WI38 (cell line): ENCODE data around the gene SPRED2.

Experiments used
- H3K4me3 ChIP-seq: 2 replicates; pipeline ENCODE4 v1.5.1; 2011; ENCODE audit warnings: low read depth, mild to moderate bottlenecking, control low read depth, low read length
- TF ChIP-seq, protein P1 (sequence below): IDR thresholded peaks from 2 replicates; pipeline ENCODE4 v1.5.1; 2012; ENCODE audit warnings: low read depth, mild to moderate bottlenecking, control low read depth, low read length

SPRED2 gene

DNA sequence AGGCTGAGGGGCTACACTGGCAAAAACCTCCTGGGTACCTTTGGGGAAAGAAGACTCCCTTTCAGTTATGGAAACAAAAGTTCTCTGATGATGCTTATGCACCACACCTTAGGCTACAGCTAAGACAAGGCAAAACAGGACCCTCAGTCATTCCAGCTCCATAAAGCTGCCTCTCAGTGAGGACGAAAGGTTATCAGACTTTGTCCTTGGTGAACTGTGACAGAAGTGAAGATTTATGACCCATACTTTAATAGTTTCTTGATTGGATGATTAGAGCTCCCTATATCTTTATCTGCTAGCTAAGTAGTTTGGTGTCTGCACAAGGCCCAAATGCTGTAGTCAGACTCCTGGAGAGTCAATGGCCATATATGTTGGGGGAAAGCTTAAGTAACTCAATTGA is 40.6 kb upstream of the SPRED2 start:
- no peak overlapping the region for H3K4me3 ChIP-seq
- TF ChIP-seq, protein P1, sequence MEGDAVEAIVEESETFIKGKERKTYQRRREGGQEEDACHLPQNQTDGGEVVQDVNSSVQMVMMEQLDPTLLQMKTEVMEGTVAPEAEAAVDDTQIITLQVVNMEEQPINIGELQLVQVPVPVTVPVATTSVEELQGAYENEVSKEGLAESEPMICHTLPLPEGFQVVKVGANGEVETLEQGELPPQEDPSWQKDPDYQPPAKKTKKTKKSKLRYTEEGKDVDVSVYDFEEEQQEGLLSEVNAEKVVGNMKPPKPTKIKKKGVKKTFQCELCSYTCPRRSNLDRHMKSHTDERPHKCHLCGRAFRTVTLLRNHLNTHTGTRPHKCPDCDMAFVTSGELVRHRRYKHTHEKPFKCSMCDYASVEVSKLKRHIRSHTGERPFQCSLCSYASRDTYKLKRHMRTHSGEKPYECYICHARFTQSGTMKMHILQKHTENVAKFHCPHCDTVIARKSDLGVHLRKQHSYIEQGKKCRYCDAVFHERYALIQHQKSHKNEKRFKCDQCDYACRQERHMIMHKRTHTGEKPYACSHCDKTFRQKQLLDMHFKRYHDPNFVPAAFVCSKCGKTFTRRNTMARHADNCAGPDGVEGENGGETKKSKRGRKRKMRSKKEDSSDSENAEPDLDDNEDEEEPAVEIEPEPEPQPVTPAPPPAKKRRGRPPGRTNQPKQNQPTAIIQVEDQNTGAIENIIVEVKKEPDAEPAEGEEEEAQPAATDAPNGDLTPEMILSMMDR = no peak

DNA sequence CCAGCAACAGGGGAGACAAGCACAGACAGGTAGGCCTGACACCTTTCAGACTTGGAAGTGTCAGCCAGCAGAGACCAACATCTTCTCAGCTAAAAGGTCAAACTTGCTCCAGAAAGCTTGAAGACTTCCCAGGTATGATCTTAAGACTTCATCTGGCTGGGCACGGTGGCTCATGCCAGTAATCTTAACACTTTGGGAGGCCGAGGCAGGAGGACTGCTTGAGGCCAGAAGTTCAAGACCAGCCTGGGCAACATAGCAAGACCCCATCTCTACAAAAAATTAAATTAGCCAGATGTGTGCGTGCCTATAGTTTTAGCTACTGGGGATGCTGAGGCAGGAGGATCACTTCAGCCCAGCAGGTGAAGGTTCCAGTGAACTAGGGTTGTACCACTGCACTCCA is 39.0 kb upstream of the SPRED2 start:
- H3K4me3 ChIP-seq = no peak overlapping the region
- TF ChIP-seq, protein P1 = no peak

DNA sequence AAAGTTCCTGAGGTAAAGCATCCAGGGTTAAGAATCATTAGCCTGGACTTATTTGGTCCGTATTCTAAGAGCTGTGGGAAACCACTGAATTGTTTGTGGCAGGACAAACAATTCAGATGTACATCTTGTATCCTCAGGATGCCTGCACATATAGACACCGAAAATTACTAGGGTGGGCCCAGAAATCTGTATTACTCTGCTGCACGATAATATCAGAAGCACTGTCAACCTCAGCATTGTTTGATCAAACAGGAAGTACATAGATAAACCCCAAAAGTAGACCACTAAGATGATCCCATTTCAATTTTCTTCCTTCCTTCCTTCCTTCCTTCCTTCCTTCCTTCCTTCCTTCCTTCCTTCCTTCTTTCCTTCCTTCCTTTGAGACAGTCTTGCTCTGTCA is 34.2 kb upstream of the SPRED2 start:
- TF ChIP-seq, protein P1 = no peak
- H3K4me3 ChIP-seq = no peak overlapping the region

DNA sequence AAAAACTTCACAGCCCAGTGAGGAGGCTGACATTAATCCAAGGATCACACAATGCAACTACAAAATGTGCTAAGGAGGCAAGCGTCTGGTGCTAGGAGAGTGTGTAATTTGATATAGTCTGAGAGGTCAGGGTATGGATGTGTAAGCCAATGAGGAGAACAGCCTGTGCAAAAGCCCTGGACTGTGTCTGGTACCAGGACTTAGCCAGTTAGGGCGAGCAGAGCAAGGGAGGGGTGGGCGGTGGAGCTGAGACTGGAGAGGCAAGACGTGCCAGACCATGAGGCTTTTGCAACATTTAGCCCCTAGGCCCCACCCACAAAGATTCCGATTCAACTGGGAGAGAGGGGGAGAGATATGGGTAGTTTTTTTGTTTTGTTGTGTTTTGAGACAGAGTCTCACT is 33.5 kb upstream of the SPRED2 start:
- no peak overlapping the region for H3K4me3 ChIP-seq
- TF ChIP-seq, protein P1 = no peak

DNA sequence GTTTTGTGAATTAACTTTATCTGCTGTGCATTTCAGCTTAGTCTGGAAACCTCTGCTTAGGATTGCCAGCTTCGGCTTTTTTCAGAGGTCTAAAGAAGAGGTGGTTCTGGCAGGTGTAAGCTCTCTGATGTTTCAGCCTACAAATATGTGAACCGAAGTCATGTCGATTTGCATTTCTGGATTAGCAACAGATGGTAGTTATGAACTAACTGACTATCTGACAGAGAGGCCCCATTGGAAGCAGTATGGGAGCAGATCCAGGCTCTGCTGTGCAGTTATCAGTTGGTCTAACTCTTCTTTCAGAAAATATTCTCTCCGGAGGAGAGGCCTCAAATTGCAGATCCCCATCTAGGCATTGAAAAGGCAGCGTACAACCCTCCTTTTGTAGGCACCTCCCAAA is 32.7 kb upstream of the SPRED2 start:
- H3K4me3 ChIP-seq = no peak overlapping the region
- TF ChIP-seq, protein P1 = no peak

DNA sequence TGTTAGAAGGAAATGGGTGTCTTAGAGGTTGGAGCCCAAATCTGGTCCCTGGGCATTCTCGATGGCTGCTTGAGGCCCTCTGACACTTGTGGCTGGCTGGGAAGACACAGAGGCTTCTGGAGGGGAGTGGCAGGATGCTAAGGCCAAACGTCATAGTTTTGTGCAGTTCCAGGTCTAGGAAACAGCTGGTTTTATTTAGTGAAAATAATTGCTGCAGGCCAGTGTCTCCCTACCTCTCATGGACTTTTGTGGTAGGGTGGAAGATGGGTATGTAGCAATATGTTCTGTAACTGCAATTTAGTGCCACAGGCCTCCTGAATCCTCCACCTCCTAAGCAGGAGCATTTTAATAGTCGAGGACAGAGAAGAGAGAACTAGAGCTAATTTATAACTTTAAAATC is 32.2 kb upstream of the SPRED2 start:
- no peak overlapping the region for H3K4me3 ChIP-seq
- TF ChIP-seq, protein P1 = no peak

DNA sequence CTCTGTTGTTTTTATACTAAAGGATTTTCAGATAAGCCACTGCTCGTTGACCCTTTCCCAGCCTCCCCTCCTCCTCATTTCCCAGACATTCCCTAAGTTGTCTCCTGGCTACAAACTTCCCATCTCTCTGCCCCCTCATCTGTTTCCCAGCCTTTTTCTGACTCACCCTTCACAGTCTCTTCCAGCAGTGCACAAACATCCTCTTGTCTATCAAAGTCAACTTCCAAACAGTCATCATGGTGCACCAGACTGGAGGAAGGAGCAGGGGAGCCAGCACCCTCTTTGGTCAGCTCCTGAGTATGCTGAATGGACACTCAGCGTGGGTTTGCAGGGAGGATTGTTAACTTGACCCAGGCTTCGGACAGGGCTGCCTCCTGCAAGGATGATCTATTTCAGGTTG is 26.6 kb upstream of the SPRED2 start:
- TF ChIP-seq, protein P1 = no peak
- H3K4me3 ChIP-seq = no peak overlapping the region

DNA sequence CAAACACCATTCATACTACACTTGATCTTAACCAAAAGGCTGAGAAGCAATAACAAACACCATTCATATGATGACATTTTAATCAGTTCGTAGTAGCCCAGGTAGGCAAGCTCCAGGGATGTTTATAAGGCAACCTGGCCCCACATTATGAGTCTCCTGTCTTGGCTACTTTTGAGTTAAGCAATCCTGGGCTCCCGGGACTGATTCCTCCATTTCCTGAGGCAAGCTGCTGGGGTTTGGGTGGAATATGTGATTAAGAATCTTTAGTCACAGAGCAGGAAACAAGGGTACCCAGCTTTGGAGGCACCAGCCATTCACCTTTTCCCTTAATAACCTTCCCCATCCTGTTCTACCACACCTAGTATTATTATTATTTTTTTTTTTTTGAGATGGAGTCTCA is 24.5 kb upstream of the SPRED2 start:
- TF ChIP-seq, protein P1 = no peak

More for the DNA sequence above, 24.5 kb upstream of the SPRED2 start:
- no peak overlapping the region for H3K4me3 ChIP-seq
